Stimulated activated CD4-positive, alpha-beta T cell treated with anti-CD3 and anti-CD28 coated beads, Interleukin-4, amount 100 ng/mL, for 4 hours (primary cell): ENCODE measurements around the gene PC.

Experiments
- DNase-seq, 2 experiments: peaks; one replicate each; pipeline ENCODE4 v3.0.0-alpha.2; 2020

The PC gene

DNA sequence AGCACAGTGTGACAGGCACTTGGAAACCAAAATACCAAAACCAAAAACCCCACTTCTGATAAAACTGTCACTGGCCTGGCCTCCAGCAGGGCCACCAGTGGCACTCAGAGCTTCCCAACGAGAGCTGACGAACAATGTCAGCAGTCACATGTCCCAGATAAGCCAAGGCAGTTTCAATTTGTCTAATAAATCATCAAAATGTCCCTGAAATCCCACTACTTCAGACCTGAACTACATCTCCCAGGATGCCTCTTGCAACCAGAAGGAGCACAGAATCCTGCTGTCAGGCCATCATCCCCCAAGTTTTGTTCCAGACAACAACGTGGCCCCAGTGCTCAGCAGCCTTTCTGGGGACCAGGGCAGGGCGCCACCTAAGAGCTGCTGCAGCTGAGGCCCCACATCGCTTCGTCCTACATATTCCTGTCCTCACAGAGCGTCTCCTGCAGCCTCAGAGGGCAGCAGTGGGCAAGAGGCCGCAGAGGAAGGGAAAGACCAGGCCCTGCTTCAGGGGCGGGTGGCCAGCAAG, 76.2 kb downstream of the PC start:
- no peak for DNase-seq

DNA sequence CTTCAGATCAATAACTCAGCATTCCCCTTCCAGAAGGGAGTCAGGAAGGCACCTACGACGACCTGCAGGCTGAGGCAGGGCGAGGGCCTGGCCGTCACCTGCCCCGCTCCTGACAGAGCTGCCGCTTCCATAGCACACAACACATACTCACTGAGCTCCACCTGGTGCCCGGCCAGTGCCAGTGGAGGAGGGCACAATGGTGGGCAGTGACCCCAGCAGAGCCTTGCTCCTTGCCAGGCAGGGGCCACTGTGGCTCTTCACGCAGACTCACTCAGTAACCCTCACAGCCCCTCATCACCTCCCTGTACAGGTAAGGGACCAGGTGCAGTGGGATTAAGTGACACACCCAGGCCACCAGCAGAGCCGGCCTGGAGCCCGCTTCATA, 76.7 kb downstream of the PC start:
- DNase-seq, result no peak

GRCh38 chr11:66880496-66881450, 77.4 kb downstream of the PC start:
- DNase-seq, result no peak

DNA sequence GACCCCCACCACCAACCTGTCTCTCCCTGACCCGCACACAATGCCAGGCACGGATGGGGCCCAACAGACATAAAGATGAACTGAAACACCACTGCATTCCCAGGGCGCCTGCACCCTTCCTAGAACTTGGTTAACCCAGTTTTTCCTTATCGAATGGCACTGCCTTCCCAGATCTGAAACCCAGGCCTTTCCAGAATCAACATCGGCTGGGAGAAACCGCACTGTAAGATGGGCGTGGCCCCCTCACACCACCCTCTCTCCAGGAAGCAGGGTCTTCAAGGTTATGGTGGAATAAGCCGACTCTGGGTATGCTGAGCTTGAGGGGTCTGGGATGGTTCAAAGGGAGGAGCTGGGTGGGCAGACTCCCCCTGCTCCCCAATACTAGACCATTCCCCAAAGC, 78.2 kb downstream of the PC start:
- no peak for DNase-seq

- DNase-seq, result no peak
These were observed 78.6 kb downstream of the PC start for GRCh38 chr11:66879583-66879982.

DNA sequence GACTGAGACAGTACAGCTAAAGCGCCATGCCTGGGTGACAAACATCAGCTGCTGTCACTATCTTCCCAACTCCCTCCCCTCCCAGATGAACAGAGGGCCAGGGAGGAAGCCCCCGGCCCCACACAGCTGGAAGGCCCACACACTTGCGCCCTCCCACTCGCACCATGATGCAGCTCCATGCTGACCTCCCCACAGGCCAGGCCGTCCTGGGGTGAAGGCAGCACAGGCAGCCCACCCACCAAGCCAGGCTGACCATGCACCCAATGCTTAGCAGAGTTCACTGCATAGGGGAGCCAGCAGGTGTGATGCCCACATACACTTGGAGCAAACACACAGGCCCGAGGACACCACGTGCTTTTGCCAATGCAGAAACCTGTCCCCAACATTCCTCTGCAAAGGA, 79.2 kb downstream of the PC start:
- DNase-seq, result no peak

DNA sequence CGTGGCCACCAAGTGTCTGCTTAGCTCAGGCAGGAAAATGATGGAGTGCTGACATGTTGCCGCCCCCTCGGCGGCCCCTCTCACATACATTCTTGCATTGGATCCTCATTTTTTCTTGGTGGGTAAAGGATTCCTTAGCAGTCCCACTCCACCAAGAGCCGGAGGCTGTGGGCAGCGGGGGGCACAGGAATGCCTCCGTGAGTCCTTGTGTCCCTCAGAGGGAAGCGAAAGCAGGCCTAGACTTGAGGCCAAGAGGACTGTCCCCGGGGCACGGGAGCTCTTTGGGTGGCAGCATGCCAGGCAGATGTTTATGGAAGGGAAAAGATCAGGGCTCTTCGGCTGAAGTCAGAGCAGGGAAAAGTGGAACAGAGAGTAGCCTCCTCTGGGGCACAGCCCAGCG, 79.7 kb downstream of the PC start:
- no peak for DNase-seq

GRCh38 chr11:66877588-66878385, 80.4 kb downstream of the PC start:
- no peak for DNase-seq

DNA sequence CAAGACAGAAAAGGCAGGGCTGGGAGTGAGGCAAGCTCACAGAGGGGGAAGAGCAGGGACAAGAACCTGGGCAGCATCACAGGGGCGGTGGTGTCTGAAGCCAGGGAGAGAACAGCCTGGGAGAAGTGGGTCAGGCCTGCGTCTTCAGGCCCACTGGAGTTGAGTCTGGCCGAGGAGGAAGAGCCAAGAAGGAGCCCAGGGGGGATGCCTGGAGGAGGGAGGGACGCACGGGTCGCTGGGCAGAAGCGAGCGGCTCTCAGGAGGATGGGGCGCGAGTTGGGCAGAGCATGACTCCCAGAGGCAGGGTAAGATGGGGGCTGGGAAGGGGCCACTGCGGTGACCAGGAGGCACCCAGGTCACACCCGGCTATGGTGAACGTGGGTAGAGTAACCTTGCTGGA, 82.8 kb downstream of the PC start:
- no peak for DNase-seq

GRCh38 chr11:66874232-66874631, 84.0 kb downstream of the PC start:
- no peak for DNase-seq

- no peak for DNase-seq
These were observed 86.7 kb downstream of the PC start for GRCh38 chr11:66871521-66871901.

DNA sequence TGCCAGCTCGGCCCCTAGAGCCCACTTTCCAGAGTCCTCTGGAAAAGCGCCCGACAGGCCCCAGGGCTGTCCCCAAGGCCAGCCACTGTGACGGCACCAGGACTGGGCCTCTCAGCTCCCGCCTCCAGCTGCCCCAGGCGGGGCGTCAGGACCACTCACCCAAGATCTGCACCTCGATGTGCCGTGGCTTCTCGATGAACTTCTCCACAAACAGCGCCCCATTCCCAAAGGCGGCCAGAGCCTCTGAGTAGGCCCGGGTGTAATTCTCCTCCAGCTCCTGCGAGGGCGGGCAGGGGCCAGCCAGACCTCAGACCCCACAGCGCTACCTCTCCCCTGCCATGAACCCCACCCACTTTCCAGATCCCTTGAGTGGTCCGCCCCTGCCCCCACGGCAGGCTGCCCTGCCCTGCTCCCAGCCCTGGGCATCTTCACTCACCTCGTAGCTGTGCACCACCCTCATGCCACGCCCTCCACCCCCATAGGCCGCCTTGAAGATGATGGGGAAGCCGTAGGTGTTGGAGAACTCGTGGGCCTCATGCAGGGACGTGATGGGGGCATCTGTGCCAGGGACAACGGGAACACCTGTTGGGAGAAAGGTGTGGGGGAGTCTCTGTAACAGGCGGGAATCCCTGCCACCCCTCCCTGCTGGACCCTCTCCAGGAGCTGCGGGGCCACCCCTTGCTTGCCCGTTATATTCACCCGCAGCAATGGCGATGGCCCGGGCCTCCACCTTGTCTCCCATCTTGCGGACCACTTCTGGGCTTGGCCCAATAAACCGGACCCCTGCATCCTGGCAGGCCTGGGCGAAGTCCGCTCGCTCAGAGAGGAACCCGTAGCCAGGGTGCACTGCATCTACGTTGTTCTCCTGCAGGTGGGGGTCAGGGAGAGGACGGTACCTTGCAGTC, 87.3 kb downstream of the PC start:
- DNase-seq, result no peak

DNA sequence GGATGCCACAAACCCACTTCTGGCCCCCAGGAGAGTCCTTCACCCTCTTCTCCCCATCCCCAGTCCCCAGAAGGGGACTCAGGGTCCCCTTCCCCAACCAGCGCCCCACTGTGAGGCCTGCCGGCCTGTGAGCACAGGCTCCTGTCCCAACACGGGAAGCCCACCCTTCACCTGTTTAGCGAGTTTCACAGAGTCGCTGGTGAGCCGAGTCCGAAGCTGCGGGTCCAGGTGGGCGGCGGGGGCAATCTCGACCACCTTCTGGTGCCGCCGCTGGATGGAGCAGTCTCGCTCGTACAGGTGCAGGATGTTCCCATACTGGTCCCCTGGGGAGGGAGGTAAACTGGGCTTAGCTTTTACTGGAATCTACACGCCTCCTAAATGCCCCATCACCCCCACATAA, 88.1 kb downstream of the PC start:
- DNase-seq, result no peak

GRCh38 chr11:66869567-66869870, 88.7 kb downstream of the PC start:
- DNase-seq, result no peak

DNA sequence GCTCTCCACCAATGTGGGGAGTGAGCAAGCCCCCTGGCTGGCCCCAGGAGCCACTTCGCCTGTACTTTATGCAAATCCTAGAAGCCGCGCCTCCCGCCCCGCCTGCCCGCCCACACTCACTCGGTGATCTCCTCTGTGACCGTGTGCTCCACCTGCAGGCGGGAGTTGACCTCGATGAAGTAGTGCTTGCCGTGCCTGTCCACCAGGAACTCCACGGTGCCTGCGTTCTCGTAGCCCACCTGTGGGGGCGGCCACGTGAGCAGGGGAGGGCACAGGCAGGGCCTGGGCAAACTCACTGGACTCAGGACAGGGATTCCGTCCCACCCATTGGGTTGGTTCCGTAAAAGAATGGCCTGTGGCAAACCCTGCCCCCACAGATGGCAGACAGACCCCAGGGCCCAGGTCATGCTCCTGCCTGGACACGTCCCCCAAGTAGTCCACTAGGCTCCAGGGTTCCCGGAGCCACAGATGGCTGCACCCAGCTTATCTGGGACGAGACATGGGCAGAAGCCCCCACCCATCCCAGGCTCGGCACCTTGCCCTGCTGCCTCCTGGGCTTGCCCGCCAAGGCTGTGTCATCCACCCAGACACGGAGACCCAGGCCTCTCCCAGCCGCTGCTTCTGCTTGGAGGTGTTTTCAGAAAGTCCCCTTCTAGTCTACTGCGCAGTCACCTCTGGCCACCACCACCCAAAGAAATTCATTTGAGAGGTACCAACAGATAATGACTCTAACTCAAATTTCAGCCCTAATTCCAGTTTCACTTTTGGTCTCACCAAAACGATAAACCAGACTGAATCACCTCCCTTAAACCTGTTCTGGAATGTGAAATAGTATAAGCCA, 89.2 kb downstream of the PC start:
- DNase-seq, result peak; percentile 75 to 81

DNA sequence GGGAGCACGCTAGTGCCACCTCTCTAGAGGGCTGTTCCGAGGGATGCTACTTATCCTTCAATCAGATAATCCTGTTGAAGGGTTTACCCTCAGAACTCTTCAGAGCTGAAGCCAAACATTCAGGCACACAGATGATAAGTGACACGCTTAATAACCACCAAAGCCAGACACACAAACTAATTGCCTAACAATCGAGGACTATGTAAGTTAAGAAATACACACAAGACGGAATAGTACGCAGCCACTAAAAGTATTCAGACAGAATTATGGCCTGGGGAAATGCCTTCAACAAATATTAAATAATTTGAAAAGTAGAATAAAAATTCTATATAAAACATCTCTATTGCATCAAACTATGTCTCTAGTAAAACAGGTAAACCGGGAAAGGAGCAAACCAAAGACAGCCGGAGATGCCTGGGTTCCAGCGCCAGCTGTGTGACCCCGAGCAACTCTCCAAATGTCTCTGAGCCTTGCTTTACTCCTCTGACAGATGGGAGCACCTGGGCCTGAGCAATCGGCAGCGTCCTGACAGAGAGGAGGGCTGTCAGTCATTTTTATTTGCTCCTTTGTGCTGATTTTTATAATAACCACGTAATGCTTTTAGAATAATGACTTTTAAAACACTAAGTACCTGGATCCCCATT, 90.0 kb downstream of the PC start:
- no peak for DNase-seq

GRCh38 chr11:66867425-66868040, 90.7 kb downstream of the PC start:
- DNase-seq, result no peak

DNA sequence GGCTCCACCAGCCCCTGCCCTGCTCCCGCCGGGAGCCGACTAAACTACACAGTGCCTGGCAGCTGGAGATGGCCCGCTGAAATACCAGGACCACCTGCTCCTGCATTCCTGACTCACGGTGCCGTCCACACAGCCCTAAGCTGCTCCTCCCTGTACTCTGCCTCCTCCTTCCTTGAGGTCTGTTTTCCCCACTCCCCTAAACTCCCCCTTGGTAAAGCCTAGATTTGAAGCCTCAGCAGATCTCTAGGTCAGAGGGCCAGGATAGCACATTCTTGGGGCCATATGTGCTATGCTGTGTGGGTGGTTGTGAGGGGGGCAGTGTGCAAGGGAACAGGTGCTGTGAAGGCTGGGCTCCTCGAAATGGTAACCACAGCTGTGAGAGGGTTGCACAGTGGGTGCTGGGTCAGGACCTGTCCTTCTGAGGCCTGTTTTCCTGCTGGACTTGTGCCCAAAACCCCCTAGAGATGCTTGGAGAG, 91.6 kb downstream of the PC start:
- no peak for DNase-seq

DNA sequence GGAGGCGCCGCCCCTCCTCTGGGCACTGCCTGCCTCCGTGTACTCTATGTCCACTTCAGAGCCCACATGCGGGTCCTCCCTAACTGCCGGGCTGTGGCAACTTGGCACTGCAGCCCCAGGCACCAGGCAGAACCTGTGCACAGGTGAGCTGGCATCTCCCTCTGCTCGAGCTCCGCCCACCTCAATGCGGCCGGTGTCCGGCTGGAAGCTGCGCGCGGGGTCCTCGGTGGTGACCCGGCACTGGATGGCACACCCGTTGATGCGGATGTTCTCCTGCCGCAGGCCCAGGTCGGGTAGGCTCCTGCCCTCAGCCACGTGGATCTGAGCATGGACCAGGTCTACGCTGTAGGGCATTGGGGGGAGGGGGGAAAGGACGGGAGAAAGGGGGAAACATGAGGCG, 92.2 kb downstream of the PC start:
- no peak for DNase-seq

DNA sequence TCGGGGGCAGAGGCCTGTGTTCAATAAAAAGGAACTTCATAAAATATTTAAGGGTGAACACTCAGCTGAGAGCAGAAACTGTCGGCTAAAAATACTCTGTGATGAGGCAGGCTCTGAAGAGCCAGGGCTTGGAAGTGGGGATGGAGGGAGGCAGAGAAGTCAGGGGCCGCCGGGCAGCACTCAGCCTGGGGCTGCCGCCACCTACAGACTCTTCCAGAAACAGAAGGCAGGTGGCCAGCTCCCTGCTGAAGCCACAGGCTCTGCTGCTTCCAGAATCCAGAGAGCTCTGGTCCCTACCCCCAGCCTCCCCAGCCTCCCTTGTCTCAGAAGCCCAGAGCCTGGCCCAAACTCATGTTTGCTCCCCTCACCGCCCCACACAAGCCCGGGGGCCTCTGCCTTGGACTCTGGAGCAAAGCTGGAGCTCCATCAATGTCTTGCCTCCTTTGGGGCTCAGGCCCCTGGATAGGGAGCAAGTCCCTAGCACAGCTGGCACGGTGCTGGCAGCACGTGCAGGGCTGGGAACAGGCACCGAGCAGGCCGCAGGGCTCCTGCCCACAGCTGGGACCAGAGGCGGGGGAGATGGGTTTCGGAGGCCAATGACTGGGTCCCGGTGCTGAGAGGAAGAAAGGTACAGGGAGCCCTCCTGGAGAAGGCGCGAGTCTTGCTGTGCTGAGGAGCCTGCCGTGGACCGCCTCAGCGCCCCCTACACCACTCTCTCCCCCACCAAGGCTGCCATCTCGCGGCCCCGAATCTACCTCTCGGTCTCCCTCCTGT, 93.1 kb downstream of the PC start:
- DNase-seq, result no peak
